ENCODE results near the gene LRFN2. TPM values are rescaled to one million over a fixed set of nuclear protein-coding genes. Genes with fewer than 3 reads are reported as not detected.

Gene LRFN2
- total and polyA plus RNA-seq, 2 donors from 2014 or later, result not detected

GRCh38 chr6:40444811-40445210 is 142.4 kb downstream of the LRFN2 start:
- TF ChIP-seq CTCF (IDR thresholded peaks at IDR 0.05; ENCODE audit: borderline replicate concordance, extremely low read depth, insufficient read depth), result no peak
- no peaks in the 10 kb centered on the region for H3K27me3 ChIP-seq (ENCODE audit: control insufficient read depth, insufficient read depth, low read length)
- no peak overlapping the region for H3K27ac ChIP-seq (ENCODE audit: low read depth in 2 of 2, low read length in 2 of 2)
- FAIRE-seq, result no peak
- DNase-seq, result no peak
- no peak overlapping the region for H3K9ac ChIP-seq (ENCODE audit: low read length in 3 of 3)
- H3K9me3 ChIP-seq (ENCODE audit: control insufficient read depth in 2 of 3, insufficient read depth in 1 of 3, low read length in 3 of 3), result no peaks in the 10 kb centered on the region
- intact Hi-C loops (cut with DNase I), result no loop called here
- H3K36me3 ChIP-seq (ENCODE audit: control insufficient read depth in 2 of 3, insufficient read depth in 3 of 3, low read length in 3 of 3), result no peaks in the 10 kb centered on the region
- no peaks in the 10 kb centered on the region for H3K4me1 ChIP-seq (ENCODE audit: control insufficient read depth in 2 of 3, insufficient read depth in 2 of 3, low read depth in 1 of 3, low read length in 3 of 3)
- H3K4me3 ChIP-seq (ENCODE audit: low read length in 3 of 3), result no peak overlapping the region

DNA sequence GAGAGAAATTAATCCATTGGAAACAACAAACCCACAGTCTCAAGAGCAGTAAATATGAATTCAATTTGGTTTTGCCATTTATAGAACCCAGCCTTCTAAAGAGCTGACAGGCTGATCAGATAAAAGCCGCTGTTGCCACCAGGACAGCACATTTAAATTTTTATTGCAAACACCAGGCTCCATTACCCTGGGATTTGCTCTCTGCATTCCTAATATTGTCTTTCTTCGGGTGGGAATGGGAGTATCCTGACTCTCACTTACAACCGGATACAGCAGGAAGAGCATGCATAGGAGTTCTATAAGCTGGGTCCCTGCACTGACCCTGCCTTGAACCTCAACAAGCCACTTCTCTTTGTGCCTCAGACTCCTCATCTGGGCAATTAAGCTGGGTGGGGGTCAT is 142.9 kb downstream of the LRFN2 start:
- Histone ChIP-seq H3K4me1 (ENCODE audit: control insufficient read depth in 2 of 3, insufficient read depth in 2 of 3, low read depth in 1 of 3, low read length in 3 of 3) (no peaks in the 10 kb centered on the region), H3K36me3 (ENCODE audit: control insufficient read depth in 2 of 3, insufficient read depth in 3 of 3, low read length in 3 of 3) (no peaks in the 10 kb centered on the region), H3K27ac (ENCODE audit: low read depth in 2 of 2, low read length in 2 of 2) (no peak overlapping the region), H3K9me3 (ENCODE audit: control insufficient read depth in 2 of 3, insufficient read depth in 1 of 3, low read length in 3 of 3) (no peaks in the 10 kb centered on the region), H3K9ac (ENCODE audit: low read length in 3 of 3) (no peak overlapping the region), H3K27me3 (ENCODE audit: control insufficient read depth, insufficient read depth, low read length) (no peaks in the 10 kb centered on the region), H3K4me3 (ENCODE audit: low read length in 3 of 3) (no peak overlapping the region)
- FAIRE-seq (no peak), DNase-seq (no peak)
- no peak for TF ChIP-seq CTCF (IDR thresholded peaks at IDR 0.05; ENCODE audit: borderline replicate concordance, extremely low read depth, insufficient read depth)
- intact Hi-C loops (cut with DNase I), result no loop called here

DNA sequence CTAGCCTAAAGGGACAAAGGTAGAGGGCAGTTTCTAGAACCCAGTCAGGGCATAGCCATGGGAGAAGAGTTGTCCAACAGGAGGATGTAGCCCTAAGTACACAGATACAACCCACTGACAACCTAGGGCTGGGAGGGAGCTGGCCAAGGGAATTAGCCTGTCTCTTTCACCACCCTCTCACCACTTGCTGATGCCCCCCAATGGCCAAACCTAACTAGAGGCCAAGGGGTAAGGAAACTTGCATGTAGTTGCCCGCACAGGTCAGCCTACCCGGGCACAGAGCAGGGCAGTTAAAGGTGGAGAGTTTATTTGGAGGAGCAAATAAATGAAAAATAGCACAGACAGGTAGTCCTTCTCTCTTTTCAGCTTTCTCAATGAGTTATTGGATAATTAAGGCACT is 143.3 kb downstream of the LRFN2 start:
- no peak overlapping the region for H3K9ac ChIP-seq (ENCODE audit: low read length in 3 of 3)
- H3K27me3 ChIP-seq (ENCODE audit: control insufficient read depth, insufficient read depth, low read length), result no peaks in the 10 kb centered on the region
- no peaks in the 10 kb centered on the region for H3K4me1 ChIP-seq (ENCODE audit: control insufficient read depth in 2 of 3, insufficient read depth in 2 of 3, low read depth in 1 of 3, low read length in 3 of 3)
- FAIRE-seq (no peak), DNase-seq (no peak)
- no peak for TF ChIP-seq CTCF (IDR thresholded peaks at IDR 0.05; ENCODE audit: borderline replicate concordance, extremely low read depth, insufficient read depth)
- intact Hi-C loops (cut with DNase I), result no loop called here
- H3K36me3 ChIP-seq (ENCODE audit: control insufficient read depth in 2 of 3, insufficient read depth in 3 of 3, low read length in 3 of 3), result no peaks in the 10 kb centered on the region
- no peak overlapping the region for H3K4me3 ChIP-seq (ENCODE audit: low read length in 3 of 3)
- no peaks in the 10 kb centered on the region for H3K9me3 ChIP-seq (ENCODE audit: control insufficient read depth in 2 of 3, insufficient read depth in 1 of 3, low read length in 3 of 3)
- H3K27ac ChIP-seq (ENCODE audit: low read depth in 2 of 2, low read length in 2 of 2), result no peak overlapping the region

DNA sequence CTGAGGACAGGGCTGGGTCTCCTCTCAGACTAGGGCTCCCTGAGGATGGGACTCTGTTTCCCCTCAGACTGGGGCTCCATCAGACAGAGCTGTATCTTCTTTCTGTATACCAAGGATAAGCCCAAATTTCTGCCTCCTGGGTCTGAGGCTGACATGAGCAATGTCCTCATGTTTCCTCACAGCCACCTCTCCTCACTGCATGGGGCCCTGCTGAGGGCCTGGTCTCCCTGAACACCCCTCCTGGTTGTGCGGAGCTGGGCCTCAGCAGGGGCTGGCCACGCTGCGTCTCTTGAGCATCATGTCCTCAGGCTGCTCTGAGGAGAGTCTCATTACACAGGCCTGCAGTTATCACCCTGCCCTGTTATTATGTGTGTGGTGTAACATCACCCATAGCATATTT is 144.6 kb downstream of the LRFN2 start:
- Histone ChIP-seq H3K4me1 (ENCODE audit: control insufficient read depth in 2 of 3, insufficient read depth in 2 of 3, low read depth in 1 of 3, low read length in 3 of 3) (no peaks in the 10 kb centered on the region), H3K27me3 (ENCODE audit: control insufficient read depth, insufficient read depth, low read length) (no peaks in the 10 kb centered on the region), H3K36me3 (ENCODE audit: control insufficient read depth in 2 of 3, insufficient read depth in 3 of 3, low read length in 3 of 3) (no peaks in the 10 kb centered on the region), H3K27ac (ENCODE audit: low read depth in 2 of 2, low read length in 2 of 2) (no peak overlapping the region), H3K9ac (ENCODE audit: low read length in 3 of 3) (no peak overlapping the region), H3K9me3 (ENCODE audit: control insufficient read depth in 2 of 3, insufficient read depth in 1 of 3, low read length in 3 of 3) (no peaks in the 10 kb centered on the region), H3K4me3 (ENCODE audit: low read length in 3 of 3) (no peak overlapping the region)
- TF ChIP-seq CTCF (IDR thresholded peaks at IDR 0.05; ENCODE audit: borderline replicate concordance, extremely low read depth, insufficient read depth), result no peak
- no peak for DNase-seq
- intact Hi-C loops (cut with DNase I), result no loop called here
- FAIRE-seq, result no peak

Data from kidney (tissue), 14 donors.